Coronary artery (tissue), 2 donors: Measurements from ENCODE around the gene MSH3.

Source experiments
- DNase-seq: peaks from one replicate; pipeline ENCODE4 v3.0.0-alpha.2; 2017; ENCODE audit warnings: low spot score
- H3K27ac ChIP-seq, 2 donors: fragments of 200-600 bp; sonication (generic); one replicate each; pipeline ENCODE4 v1.5.1; 2016 to 2019
- H3K4me3 ChIP-seq: fragments of 200-600 bp; sonication (generic); 2 replicates; pipeline ENCODE4 v1.5.1; 2016; ENCODE audit warnings: mild to moderate bottlenecking, moderate library complexity
- TF ChIP-seq, protein P1 (sequence below): fragments of 200-600 bp; sonication (generic); IDR thresholded peaks from one replicate; pipeline ENCODE4 v1.5.1; 2019; ENCODE audit warnings: antibody characterized with exemption

Gene MSH3

DNA sequence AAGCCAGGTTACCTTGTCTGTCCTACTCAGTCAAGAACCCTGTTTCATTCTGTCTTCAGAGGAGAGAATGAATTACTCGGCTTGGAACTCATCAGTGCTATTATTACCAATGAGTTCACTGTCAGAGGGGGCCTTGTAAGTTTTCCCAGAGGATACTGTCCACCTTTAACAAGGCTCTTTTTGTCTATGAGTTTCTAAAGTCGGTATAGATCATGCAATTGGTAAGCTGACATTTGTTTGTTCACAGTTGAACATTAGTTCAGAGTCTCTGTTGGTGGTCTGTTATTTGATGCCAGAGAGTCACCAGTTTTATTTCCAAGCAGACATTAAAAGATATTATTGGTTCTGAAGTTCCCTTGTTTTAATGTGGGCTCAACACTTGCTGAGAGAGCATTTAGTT lies 58.5 kb downstream of the MSH3 start:
- Histone ChIP-seq H3K27ac (no peak overlapping the region), H3K4me3 (no peak overlapping the region)
- no peak for DNase-seq
- TF ChIP-seq, protein P1, sequence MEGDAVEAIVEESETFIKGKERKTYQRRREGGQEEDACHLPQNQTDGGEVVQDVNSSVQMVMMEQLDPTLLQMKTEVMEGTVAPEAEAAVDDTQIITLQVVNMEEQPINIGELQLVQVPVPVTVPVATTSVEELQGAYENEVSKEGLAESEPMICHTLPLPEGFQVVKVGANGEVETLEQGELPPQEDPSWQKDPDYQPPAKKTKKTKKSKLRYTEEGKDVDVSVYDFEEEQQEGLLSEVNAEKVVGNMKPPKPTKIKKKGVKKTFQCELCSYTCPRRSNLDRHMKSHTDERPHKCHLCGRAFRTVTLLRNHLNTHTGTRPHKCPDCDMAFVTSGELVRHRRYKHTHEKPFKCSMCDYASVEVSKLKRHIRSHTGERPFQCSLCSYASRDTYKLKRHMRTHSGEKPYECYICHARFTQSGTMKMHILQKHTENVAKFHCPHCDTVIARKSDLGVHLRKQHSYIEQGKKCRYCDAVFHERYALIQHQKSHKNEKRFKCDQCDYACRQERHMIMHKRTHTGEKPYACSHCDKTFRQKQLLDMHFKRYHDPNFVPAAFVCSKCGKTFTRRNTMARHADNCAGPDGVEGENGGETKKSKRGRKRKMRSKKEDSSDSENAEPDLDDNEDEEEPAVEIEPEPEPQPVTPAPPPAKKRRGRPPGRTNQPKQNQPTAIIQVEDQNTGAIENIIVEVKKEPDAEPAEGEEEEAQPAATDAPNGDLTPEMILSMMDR = no peak

DNA sequence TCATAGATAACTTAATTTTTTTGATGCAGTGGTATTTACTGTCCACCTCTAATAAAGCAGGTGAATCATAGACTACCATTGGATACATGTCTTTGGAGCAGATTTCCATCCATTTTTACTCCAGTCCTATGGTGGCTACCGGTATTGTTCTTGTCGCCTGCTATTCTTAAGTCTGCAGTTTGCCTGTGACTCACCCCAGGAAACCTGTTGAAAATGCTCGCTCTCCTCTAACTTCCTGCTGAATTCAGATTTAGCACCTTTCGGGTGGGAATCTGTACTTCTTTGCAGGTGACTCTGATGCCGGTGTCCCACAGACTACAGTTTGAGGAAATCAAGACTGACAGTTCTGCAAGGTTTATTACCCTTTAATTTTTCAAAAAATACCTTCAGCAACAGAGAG lies 59.2 kb downstream of the MSH3 start:
- DNase-seq = no peak
- TF ChIP-seq, protein P1 = no peak
- H3K27ac ChIP-seq = no peak overlapping the region
- H3K4me3 ChIP-seq = no peak overlapping the region

DNA sequence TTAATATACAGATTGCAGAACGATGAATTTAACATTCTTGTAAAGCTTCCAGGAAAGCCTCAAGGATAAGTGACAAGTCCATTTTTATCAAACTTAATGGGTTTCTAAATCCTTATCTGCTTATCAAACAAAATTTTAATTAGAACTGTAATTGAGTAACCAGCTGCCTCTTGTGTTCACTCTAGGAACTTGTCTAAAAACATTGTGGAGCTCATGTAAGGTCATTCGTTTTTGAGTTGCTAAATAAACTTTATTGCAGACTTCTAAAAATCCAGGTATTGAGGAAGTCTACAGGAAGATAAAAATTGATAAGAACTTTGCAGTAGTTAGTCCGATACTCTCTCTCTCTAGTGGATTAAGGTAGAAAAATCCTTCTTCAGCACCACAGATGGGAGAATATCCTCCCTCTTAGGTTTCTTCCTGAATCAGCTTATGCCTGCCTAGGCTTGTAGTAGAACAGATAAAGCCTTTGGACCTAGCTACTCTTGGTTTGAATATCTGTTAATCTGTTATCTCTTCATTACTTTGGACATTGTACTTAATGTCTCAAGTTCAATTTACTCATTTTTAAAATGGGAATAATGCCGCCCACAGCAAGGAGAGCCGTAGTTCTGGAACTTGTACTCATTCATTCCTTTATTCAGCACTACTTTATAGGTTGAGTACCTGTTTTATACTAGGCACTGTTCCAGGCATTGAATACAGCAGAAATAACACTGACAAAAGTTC lies 60.3 kb downstream of the MSH3 start:
- DNase-seq = no peak
- no peak overlapping the region for H3K27ac ChIP-seq
- TF ChIP-seq, protein P1 = no peak
- H3K4me3 ChIP-seq = no peak overlapping the region

DNA sequence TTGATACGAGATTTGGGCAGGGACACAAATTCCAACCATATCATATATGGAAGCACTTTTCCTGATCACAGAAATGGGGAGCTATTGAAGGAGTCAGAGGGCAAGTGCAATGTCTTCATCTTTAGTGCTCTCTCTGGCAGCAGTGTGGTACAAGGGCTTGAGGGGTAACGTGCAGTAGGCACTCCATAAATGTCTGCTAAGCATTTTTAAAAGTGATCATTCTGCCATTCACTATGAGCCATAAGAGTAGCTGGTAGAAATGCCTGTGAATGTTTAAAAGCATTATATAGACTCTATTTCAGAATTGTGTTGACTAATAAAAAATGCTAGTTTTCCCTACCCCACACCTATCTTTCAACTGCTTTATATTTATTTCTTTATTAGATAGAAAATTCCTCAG lies 61.4 kb downstream of the MSH3 start:
- no peak overlapping the region for H3K4me3 ChIP-seq
- no peak for DNase-seq
- H3K27ac ChIP-seq = no peak overlapping the region
- TF ChIP-seq, protein P1 = no peak

DNA sequence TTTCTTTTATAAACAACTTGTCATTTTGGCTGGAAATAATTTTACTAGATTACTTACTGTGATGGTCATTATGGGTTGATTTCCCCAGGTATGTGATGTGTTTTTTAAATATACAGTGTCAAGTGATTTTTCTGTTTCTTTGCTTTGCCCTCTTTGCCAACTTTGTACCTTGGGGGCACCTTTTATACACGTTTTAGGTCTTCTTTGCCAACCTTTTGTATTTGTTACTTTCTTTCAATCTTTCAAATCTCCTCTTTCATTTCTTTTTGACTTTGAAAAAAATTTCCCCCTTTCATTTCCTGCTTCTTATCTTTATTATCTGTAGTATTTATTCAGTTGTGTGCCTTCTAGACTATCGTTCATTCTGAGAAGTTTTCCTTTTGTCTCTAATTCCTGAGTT lies 65.7 kb downstream of the MSH3 start:
- TF ChIP-seq, protein P1 = no peak
- no peak for DNase-seq
- no peak overlapping the region for H3K4me3 ChIP-seq
- no peak overlapping the region for H3K27ac ChIP-seq

DNA sequence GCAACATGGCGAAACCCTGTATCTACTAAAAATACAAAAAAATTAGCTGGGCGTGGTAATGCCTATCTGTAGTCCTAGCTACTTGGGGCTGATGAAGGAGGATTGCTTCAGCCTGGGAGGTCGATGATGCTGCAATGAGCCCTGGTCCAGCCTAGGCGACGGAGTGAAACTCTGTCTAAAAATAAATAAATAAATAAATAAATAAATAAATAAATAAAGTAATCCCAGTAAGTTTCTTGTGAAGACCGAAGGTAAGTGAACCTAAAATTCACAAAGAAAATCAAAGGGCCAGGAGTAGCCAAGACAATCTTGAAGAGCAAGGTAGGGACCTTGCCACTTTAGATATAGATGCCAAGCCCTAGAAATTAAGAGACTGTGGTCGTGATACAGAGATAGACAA lies 68.5 kb downstream of the MSH3 start:
- TF ChIP-seq, protein P1 = no peak
- H3K4me3 ChIP-seq = no peak overlapping the region
- DNase-seq = no peak
- no peak overlapping the region for H3K27ac ChIP-seq

DNA sequence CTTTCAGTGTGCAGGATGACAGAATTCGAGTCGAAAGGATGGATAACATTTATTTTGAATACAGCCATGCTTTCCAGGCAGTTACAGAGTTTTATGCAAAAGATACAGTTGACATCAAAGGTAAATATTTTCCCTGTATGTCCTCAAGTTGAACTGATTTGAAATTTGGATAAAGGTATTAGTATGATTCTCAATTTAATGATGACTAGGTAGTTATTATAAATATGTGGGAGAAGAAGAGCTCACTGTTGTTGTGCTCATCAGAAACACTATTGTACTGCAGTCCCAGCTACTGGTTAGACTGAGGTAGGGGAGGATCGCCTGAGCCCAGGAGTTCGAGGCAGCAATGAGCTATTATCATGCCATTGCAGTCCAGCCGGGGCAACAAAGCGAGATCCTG lies 71.0 kb downstream of the MSH3 start:
- H3K27ac ChIP-seq = no peak overlapping the region
- TF ChIP-seq, protein P1 = no peak

More for the DNA sequence above, 71.0 kb downstream of the MSH3 start:
- DNase-seq = no peak
- H3K4me3 ChIP-seq = no peak overlapping the region
